Colonic mucosa (tissue), 4 donors: Measurements from ENCODE around the gene STON2. TPM values are rescaled to one million over a fixed set of nuclear protein-coding genes. Genes with fewer than 3 reads are reported as not detected.
A peak's percentile ranks its signal among the peaks of the same experiment; 100 is the strongest.

Experiments used
- DNase-seq: peaks from one replicate; pipeline ENCODE4 v3.0.0-alpha.2; 2020
- H3K27ac ChIP-seq: fragments of 200-600 bp; one replicate; pipeline ENCODE4 v1.8.0; 2021
- H3K27me3 ChIP-seq: fragments of 200-600 bp; one replicate; pipeline ENCODE4 v1.8.0; 2021
- H3K36me3 ChIP-seq: fragments of 200-600 bp; one replicate; pipeline ENCODE4 v1.8.0; 2021
- H3K4me1 ChIP-seq: fragments of 200-600 bp; one replicate; pipeline ENCODE4 v1.8.0; 2021; ENCODE audit warnings: mild to moderate bottlenecking
- H3K4me3 ChIP-seq: fragments of 200-600 bp; one replicate; pipeline ENCODE4 v1.8.0; 2021
- H3K9ac ChIP-seq, 2 donors: one replicate each; pipeline ENCODE4 v1.7.0; 2013; ENCODE audit warnings: control low read depth in 2 of 2, low read depth in 2 of 2, low read length in 2 of 2
- H3K9me3 ChIP-seq: fragments of 200-600 bp; one replicate; pipeline ENCODE4 v1.8.0; 2021
- intact Hi-C: fragments of 100-400 bp; cut with DNase I; formaldehyde crosslinking; loops from one replicate; pipeline ENCODE4 v1.14.1; 2022
- total RNA-seq, 2 donors: library from RNA; stranded (reverse); fragmentation: NEBNext Ultra II Directional in 1 of 2; extraction: Animal tissue kit (Norgen Biotek cat#: 25700) in 1 of 2; gene quantifications; one replicate each; pipeline ENCODE4 v1.2.1, GENCODE V29; 2021
- TF ChIP-seq, protein P1 (sequence below): fragments of 200-600 bp; IDR thresholded peaks from one replicate; pipeline ENCODE4 v1.8.0; 2022; ENCODE audit warnings: antibody characterized with exemption, mild to moderate bottlenecking
- donor health status: healthy.
- donor health status: DM: no; HTN: no; CAD: no.
- donor health status: DM: no; HTN: no; CAD: no.

The STON2 gene
- total RNA-seq, 2 donors from 2014 or later = 12.7 to 15.1 TPM

DNA sequence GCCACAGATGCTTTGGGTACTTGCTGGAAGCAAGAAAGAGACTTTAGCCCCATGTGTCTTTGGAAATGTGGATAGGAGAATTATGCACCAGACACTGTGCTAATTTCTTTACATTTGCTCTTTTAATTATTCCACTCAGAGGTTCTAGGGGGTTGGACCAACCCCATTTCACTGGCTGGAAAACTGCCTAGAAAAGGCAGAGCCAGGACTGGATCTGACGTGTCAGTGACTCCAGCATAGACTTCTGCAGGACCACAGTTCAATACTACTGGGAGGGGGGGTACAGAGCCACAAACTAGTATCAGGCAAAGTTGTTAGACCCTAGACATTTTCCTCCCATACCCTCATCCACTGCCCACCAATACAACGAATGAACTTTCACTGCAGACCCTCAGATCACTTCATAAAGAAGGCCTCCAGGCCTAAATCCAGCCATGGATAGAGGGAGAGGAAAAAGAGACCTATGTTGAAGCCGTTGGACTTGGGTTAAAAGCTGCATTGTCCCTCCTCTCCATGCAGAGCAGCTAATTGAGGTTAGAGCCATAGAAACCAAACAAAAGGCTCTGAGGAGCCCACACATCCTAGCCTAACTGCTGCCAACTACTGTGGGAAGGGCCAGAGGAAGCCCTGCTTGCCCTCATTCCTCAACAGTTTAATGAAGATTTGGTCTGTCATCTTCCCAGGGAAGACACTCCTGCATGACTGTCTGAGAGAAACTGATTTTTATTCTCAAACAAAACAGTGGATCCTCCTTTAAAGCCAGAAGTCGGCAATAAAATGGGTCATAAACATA, 68.7 kb downstream of the STON2 start:
- H3K9me3 ChIP-seq = no peaks in the 10 kb centered on the region
- no peak overlapping the region for H3K9ac ChIP-seq
- DNase-seq = no peak
- H3K4me1 ChIP-seq = no peaks in the 10 kb centered on the region
- H3K36me3 ChIP-seq = no peaks in the 10 kb centered on the region
- intact Hi-C loops = no loop called here
- no peak overlapping the region for H3K4me3 ChIP-seq
- TF ChIP-seq, protein P1, sequence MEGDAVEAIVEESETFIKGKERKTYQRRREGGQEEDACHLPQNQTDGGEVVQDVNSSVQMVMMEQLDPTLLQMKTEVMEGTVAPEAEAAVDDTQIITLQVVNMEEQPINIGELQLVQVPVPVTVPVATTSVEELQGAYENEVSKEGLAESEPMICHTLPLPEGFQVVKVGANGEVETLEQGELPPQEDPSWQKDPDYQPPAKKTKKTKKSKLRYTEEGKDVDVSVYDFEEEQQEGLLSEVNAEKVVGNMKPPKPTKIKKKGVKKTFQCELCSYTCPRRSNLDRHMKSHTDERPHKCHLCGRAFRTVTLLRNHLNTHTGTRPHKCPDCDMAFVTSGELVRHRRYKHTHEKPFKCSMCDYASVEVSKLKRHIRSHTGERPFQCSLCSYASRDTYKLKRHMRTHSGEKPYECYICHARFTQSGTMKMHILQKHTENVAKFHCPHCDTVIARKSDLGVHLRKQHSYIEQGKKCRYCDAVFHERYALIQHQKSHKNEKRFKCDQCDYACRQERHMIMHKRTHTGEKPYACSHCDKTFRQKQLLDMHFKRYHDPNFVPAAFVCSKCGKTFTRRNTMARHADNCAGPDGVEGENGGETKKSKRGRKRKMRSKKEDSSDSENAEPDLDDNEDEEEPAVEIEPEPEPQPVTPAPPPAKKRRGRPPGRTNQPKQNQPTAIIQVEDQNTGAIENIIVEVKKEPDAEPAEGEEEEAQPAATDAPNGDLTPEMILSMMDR = no peak
- no peak overlapping the region for H3K27ac ChIP-seq
- H3K27me3 ChIP-seq = no peaks in the 10 kb centered on the region

DNA sequence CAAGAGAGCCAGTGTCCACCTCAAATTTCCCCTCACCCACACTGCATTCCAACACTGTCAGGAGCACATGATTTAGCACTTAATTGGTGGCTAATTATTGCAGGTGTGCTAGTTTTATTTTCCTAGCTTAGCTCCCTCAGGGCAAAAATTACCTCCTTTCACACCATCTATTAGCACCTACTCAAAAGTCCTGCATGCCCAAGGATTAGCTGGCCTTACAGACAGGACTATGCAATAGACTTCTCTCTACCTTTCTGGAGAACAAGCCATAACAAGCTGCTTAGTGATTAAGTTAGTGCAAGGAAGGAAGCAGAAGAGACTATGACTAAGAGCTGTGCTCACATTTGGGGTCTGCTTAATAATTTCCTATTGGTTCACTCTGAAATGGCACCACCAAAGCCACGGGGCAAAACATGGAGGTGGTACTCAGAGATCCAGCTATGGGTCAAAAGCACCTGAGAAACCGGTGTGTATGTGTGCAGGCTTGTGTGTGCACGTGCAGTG, 69.5 kb downstream of the STON2 start:
- H3K4me3 ChIP-seq = no peak overlapping the region
- H3K36me3 ChIP-seq = no peaks in the 10 kb centered on the region
- no peak for DNase-seq
- H3K27me3 ChIP-seq = no peaks in the 10 kb centered on the region
- H3K9me3 ChIP-seq = no peaks in the 10 kb centered on the region
- no peak overlapping the region for H3K27ac ChIP-seq
- no peak overlapping the region for H3K9ac ChIP-seq
- intact Hi-C loops = no loop called here
- TF ChIP-seq, protein P1 = no peak
- H3K4me1 ChIP-seq = no peaks in the 10 kb centered on the region

DNA sequence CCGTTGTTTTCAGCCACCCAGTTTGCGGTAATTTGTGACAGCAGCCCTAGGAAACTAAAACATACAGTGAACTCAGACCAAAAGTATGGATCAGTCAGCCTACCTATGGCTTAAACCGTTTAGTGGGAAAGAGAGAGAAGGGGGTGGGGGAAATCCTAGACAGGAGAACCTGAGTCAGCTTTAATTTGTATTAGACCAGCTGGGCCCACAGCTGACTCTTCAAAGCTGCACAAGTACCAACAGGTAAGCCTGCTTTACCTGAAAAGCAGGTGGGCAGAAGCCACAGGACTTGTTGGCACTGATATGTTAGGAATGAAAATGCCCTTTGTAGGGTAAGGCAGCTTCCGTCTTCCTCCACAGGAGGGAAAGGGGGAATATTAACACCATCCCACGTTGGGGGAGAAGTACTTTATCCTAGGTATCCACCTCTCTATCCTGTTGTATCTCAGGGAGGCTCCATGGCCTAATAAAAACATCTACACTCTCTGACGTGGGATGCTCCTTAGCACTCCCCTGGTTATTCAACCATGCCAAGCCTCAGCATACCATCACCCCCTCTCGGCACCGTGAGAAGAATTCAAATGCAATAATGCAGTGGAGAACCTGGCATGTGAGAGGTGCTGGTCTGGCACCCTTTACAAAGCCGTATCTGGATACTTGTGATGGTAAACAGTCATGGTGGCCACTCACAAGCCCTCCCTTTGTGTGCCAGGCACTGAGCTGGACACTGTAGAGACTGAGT, 70.3 kb downstream of the STON2 start:
- Histone ChIP-seq H3K4me1 (no peaks in the 10 kb centered on the region), H3K9ac (no peak overlapping the region), H3K36me3 (no peaks in the 10 kb centered on the region), H3K27me3 (no peaks in the 10 kb centered on the region), H3K9me3 (no peaks in the 10 kb centered on the region), H3K27ac (no peak overlapping the region), H3K4me3 (no peak overlapping the region)
- TF ChIP-seq, protein P1 = no peak
- intact Hi-C loops = no loop called here
- no peak for DNase-seq

DNA sequence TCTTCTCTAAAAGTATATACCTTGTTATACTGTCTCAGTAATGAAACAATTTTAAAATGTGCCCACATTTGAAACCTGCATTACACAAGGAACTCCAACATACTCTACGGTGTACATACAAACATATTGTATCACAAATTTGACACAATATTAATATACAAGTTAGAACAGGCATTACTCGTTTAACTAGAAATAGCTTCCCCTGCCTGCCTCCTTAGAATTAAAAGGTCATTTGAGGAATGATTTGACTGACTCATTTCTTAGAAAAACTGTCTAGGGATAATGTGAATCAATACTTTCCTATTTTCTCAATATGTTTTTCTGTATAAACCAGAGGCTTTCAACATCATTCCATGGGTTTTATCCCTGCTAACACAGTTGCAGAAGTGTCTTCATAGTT, 73.7 kb downstream of the STON2 start:
- no peaks in the 10 kb centered on the region for H3K4me1 ChIP-seq
- intact Hi-C loops = no loop called here
- TF ChIP-seq, protein P1 = no peak

DNA sequence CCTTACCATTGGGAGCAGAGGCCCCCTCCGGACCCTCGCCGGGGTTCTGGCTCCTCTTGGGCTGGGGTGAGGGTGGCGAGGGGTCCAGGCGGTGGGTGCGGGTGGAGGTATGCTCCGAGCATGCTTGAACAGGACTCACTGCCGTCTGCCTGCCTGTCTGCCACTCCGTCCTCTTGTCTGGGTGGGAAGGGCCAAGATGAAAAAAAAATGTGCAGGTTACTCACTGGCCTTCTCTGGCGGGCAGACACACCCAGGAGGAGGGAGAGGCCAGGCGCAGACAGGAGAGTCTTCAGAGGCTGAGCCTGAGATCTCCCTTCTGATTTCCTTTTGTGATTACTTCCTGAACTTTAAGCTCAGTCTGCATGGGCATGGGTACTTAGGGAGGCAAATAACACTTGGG, 76.1 kb downstream of the STON2 start:
- intact Hi-C loops = no loop called here
- Histone ChIP-seq H3K4me3 (peak overlapping the region; percentile 29), H3K4me1 (no peaks in the 10 kb centered on the region), H3K9me3 (no peaks in the 10 kb centered on the region), H3K36me3 (no peaks in the 10 kb centered on the region), H3K27ac (peak overlapping the region; percentile 58), H3K27me3 (no peaks in the 10 kb centered on the region), H3K9ac (peak overlapping the region in 1 of 2 donors; percentile 68)
- TF ChIP-seq, protein P1 = no peak
- peak; percentile 81 for DNase-seq

More for the DNA sequence above, 73.7 kb downstream of the STON2 start:
- no peaks in the 10 kb centered on the region for H3K27me3 ChIP-seq
- no peaks in the 10 kb centered on the region for H3K9me3 ChIP-seq
- no peak for DNase-seq
- H3K4me3 ChIP-seq = no peak overlapping the region
- no peaks in the 10 kb centered on the region for H3K36me3 ChIP-seq
- H3K9ac ChIP-seq = no peak overlapping the region
- H3K27ac ChIP-seq = no peak overlapping the region
